ENCODE results near the gene GRIN2C.

GRIN2C gene

GRCh38 chr17:74846621-74847020 is 13.1 kb downstream of the GRIN2C start:
- no peak for DNase-seq (ENCODE audit: low spot score)

GRCh38 chr17:74843352-74843627 is 16.4 kb downstream of the GRIN2C start:
- DNase-seq (ENCODE audit: low spot score), result no peak

GRCh38 chr17:74842599-74843351 is 16.9 kb downstream of the GRIN2C start:
- no peak for DNase-seq (ENCODE audit: low spot score)

DNA sequence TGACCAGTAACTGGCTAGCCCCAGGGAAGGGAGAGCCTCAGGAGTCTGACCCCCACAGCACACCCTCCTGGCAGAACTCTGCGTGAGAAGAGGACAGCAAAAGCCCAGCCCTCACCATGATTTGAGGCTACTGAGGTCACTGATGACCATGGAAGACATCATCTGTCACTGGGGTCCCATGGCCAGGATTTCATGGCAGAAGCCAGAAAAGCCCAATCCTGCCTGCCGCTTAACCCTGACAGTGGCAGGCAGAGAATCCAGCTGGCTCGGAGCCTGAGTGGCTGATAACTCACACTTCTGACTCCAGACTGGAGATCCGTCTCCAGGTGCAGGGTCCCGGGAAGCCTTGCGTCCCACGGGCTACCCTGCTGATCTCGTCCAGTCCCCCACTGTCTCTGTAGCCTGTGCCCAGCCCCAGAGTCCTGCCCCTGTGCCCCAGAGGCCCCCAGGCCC is 17.5 kb downstream of the GRIN2C start:
- DNase-seq (ENCODE audit: low spot score), result no peak

DNA sequence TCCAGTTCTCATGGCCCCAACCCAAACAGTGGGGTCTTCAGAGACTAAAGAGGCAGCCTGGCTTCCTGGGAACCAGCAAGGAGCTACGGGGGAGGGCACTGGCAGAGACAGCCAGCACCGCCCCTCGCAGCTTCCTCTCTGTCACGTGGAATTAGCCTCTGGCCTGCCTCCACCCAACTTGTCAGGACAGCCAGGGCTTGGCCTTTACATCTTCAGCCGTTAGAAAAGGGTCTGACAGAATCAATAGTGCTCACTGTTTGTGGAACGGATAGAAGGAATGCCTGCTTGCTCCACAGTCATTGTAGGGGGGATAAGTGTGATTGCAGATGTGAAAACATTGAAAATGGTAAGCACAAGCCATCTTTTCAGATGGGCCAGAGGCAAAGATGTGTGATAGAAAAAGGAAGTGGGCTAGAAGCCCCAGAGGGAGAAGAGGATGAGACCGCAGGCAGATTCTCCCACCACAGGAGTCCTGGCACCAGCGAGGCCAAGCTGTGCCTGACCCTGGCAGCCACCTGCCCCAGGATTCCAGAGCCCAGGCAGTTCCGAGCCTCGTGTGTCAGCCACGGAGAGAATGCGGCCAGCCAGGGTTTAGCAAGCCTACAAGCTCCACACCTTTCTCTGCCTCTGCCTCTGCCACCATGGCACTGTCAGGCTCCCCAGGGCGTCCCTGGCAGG is 18.6 kb downstream of the GRIN2C start:
- no peak for DNase-seq (ENCODE audit: low spot score)

DNA sequence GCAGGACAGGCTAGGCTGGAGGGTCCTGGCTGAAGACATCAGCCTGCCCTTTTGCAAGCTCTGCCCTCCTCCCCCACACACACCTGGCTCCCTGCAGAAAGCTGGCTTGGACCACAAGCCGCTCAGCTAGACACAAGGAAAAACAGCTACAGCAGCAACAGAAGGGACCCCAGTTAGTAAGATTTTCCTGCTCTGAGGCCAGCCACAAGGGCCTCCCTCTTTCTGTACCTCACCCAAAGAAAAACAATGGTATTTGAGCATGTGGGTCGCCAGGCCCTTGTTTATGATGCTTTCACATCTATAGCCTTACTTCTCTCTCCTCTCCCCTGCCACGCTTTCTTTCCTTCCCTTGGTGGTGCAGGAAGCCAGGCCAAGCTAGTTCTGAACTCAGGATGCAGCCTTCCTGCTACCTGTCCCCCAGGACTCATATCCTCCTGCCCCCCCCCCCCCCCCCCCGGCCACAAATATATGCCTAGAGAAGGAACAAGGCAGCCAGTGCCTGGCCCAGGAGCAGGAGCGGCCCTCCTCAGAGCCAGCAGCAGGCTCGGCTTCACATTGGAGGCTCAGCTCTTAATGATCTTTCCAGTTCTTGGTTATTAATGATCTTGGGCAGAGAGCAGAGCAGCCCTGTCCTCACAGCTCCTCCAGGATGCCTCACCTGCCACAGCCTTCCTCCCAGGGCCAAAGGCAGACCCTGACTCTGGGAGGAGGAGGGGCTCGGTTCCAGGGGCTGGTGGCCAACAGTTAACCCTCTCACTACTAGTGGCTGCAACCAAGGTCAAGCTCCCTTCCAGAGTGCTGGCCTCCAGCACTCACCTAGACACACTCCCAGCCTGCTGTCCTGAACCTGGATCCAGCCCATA is 19.5 kb downstream of the GRIN2C start:
- no peak for DNase-seq (ENCODE audit: low spot score)

GRCh38 chr17:74838274-74838673 is 21.4 kb downstream of the GRIN2C start:
- no peak for DNase-seq (ENCODE audit: low spot score)

DNA sequence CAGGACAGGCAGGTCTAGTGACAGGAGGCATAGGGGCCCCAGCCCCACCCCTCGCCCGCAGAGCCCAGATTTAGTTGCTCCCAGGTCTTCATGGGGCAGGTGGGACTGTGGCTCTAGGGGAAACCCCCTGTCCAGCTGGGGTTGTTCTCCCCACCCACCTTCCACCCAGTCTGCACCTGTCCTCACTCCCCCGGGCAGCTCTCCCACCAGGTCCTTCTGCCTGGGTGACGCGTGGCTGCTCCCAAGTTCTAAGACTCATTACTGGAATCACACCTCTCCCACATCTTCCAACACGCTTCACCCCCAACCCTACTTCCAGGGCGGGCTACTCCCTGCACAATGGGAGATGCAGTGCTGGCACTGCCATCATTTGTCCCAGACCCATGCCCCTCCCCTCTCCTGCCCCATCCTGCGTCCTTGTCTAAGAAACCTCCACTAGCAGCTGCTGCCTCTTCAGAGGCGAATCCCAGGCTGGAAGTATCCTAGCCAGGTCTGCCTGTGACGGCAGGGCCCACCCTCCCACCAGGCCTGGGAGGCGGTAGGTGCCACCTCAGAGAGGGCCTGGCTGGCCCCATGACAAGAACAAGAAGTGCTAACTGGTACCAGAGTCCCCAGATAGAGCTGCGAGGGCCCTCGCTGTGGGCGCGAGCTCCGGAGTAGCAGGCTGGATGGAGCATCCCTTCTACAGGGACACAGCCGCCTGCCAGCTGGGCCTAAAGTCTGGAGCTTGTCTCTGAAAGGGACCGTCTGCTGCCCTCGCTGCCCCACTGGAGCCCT is 22.8 kb downstream of the GRIN2C start:
- no peak for DNase-seq (ENCODE audit: low spot score)

GRCh38 chr17:74836191-74836590 is 23.5 kb downstream of the GRIN2C start:
- DNase-seq (ENCODE audit: low spot score), result no peak

GRCh38 chr17:74833501-74834377 is 25.9 kb downstream of the GRIN2C start:
- no peak for DNase-seq (ENCODE audit: low spot score)

DNA sequence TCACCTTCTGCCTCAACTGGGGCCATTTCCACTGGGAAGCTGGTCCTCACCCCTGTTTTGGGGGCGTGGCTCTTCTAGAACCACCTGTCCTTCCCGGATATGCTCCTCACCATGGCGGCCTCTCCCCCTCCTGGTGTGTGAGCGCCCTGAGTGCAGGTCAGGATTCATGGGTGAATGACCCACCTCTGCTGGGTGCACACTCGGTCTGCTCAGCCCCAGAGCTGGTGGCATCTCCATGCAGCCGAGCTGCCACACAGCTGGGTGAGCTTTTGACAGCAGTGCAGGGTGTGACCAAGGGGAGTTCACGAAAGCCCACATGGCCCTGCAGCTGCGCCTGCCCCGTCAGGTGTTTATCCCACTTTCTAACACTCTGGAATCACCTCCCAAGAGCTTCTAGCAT is 27.3 kb downstream of the GRIN2C start:
- DNase-seq (ENCODE audit: low spot score), result no peak

DNA sequence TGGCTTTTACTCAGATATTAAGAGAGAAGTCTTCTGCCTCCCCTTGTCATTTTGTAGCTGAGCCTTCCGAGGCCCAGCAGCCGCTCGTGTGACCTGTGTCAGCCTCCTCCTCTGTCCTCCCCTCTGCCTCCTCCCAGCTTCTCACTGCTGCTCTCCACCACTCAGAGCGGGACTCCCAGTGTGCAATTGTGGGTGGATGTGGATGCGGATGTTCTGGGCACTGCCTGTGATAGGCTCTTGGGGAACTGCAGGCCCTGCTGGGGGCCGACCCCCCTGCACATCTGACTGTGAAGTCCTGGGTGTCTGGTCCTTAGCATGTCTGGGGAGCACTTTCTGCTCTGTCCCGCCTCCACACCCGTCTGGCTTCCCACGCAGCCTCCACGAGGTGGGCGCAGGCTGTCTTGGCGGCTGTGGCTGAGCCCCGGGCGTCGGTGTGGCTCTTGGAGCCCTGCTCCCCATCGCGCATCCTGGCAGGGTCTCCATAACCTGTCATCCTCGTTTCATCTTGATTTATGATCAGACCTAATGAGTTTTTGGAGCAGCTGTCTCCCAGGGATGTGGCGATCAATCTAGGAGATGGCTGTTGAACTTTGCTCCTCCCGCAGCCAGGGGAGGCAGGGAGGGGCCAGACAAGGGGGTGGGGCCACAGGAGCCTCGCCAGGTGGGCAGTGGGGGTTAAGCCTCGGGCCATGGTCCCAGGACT is 28.1 kb downstream of the GRIN2C start:
- no peak for DNase-seq (ENCODE audit: low spot score)

DNA sequence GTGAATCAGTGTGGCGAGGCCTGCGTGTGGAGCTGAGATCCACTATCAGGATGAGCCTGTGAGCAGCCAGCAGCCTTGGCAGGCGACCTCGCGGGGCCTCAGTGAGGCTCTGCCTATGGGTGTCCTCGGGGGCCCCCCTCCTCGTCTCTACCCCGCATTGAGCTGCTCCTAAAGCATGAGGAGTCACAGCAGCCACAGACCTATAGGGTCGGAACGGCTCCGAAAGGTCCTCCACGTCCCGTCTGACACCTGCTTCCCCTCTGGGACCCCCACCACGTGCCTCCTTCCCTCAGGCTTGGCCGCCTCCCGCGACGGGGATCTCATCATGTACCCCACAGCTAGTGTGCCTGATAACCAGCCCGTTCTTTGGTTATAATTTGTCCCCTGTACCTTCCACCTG is 28.8 kb downstream of the GRIN2C start:
- no peak for DNase-seq (ENCODE audit: low spot score)

DNA sequence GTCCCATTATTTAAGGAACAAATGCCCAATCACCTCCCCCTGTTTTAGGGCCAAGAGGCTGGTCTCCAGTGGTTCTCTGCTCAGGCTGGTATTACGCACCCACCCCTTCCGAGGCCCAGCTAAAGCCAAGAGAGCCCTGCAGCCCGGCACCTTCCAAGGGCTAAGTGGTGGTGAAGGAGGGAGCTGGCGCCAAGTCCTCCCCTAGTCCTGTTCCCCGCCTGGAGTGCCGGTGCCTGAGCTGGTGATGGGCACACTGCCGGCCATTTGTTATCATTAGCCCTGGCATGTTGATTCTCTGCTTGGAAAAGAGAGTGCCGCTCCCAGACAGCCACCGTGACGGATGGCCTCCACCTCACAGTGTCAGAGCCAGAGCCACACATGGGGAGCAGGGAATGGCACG is 31.9 kb downstream of the GRIN2C start:
- DNase-seq (ENCODE audit: low spot score), result no peak

DNA sequence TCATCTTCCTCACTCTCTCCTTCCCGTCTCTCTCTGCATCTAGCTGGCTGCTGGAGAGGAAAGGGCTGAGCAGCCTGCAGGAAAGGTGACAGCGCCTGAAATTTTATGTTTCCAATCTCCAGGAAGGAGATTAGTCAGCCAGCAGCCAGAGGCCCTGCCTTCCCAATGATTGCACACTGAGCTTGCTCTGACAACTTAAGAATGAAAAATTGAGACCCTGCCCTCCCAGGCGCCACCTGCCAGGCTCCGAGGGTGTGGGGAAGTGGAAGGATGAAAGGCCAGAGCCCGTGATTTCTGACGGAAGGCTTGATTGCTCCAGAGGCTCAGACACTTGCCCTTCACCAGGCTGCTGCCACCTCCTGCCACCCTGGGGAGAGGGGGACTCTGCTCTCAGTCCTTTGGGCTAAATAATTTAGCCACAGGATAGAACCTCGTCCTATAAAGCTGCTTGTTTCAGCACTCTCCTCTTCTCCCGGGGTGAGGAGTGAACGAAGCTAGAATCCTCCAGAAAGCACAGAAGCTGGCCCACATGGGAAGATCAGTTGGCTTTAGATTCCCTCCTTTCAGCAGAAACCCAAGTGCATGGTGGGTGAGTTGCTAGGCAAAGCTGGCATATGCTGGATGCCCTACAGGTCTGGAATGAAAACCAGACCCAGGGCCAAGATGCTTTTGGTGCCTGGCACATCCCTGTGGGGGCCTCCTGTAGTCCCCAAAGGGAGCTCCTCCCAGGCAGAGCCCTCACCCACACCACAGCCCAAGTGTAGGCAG is 33.5 kb downstream of the GRIN2C start:
- DNase-seq (ENCODE audit: low spot score), result no peak

DNA sequence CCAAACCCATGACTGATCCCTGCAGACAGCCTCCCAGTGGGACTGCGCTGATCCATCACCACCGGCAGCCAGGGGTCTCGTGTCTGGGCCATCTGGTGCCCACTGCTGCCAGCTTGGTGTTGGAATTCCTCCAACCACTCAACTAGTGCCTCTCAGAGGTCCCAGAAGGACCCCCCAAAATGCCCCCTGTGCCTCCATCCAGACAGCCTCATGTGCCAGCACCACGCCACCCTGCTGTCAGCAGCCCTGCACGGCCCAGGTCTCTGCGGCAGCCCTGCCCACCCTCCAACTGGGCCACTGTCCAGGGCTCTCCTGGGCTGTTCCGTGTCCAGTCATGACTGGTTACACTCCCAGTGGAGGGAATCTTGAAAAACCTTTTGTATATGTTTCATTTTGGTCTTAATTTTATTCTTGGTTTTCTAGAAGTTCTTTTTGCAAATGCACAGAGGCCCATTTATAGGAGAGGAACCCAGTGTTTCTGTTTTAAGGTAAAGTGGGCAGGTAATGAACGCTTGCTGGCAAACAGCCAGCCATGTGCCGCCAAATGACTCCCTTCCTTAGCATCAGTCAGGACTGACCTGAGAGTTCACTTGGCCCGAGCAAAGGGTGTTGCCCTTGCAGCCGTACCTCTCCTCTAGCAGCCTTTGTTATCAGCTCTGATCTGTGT is 34.6 kb downstream of the GRIN2C start:
- DNase-seq (ENCODE audit: low spot score), result no peak

DNA sequence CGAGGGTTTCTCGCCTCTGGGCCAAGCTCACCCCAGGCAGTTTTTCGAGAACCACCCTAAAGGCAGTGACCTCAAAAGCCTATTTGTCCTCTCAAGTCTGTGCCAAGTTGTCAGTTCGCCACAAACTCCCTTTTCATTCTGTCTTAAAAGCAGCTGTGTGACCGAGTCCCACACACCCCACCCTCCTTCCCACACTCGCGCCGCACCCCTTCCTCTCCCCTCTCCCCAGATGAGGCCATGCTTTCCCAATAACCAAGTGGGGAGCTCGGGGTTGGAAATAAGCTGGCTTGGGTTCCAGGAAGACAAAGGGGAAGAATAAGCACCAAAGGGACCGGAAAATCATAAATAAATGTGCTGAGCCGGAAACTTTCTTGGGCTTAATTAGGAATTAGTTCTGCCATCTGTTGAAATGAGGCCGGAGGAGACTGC is 36.7 kb downstream of the GRIN2C start:
- no peak for DNase-seq (ENCODE audit: low spot score)

DNA sequence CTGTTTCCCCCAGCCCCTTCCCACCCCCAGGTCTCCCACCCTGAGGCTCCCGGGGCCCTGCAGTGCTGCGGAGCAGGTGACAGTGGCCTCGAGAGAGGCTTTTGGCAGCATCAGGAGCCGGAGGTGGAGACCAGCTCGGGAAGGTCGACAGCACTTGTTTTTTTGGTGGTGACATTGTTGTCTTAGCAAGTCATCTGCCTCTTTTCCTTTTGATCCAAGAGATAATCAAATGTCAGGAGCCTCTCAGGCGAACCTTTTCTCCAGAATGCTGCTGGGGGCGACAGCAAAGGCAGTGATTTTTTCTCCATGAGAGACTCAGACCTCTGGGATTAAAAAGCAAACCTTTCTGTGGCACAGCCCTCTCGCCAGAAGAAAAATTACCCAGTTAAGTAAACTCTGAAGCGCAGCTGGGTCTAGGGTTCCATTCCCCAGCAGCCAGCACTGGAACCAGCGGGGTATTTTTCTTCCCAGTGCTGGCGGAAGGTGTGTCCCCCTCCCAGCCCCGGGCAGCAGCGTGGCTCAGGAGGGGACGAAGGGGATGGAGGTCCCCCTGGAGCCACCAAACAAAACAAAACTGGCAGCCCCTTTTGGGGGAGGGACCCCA is 37.2 kb downstream of the GRIN2C start:
- no peak for DNase-seq (ENCODE audit: low spot score)

Measured in SW480 (cell line).